Endodermal cell (in vitro differentiated cells): ENCODE results near the gene HAL. TPM values are rescaled to one million over a fixed set of nuclear protein-coding genes. Genes with fewer than 3 reads are reported as not detected.

Experiments used
- DNase-seq: peaks from one replicate; pipeline ENCODE4 v3.0.0-alpha.2; 2017
- H3K27ac ChIP-seq: 2 replicates; pipeline ENCODE4 v1.5.1; 2013; ENCODE audit warnings: mild to moderate bottlenecking, low read depth, low read length, moderate library complexity
- H3K27me3 ChIP-seq: 2 replicates; pipeline ENCODE4 v1.6.1; 2013; ENCODE audit warnings: mild to moderate bottlenecking, low read length, moderate library complexity; ENCODE audit not compliant: insufficient read depth, control insufficient read depth, poor library complexity, severe bottlenecking
- H3K36me3 ChIP-seq: 2 replicates; pipeline ENCODE4 v1.7.0; 2013; ENCODE audit warnings: mild to moderate bottlenecking, low read length, moderate library complexity; ENCODE audit not compliant: control insufficient read depth, insufficient read depth
- H3K4me1 ChIP-seq: one replicate; pipeline ENCODE4 v1.7.0; 2013; ENCODE audit warnings: low read length; ENCODE audit not compliant: control insufficient read depth, insufficient read depth
- H3K4me3 ChIP-seq: 2 replicates; pipeline ENCODE4 v1.5.1; 2013; ENCODE audit warnings: mild to moderate bottlenecking, low read length, moderate library complexity
- H3K9ac ChIP-seq: 2 replicates; pipeline ENCODE4 v1.6.1; 2013; ENCODE audit warnings: mild to moderate bottlenecking, low read length, moderate library complexity; ENCODE audit not compliant: poor library complexity, severe bottlenecking; ENCODE audit errors: extremely low read depth
- H3K9me3 ChIP-seq: 2 replicates; pipeline ENCODE4 v1.6.1; 2013; ENCODE audit warnings: mild to moderate bottlenecking, low read length, moderate library complexity; ENCODE audit not compliant: control insufficient read depth
- H3K27ac Mint-ChIP-seq: 2 replicates; pipeline ENCODE4 v1.8.0; 2020; ENCODE audit warnings: mixed read lengths
- H3K27me3 Mint-ChIP-seq: 2 replicates; pipeline ENCODE4 v1.8.0; 2021; ENCODE audit warnings: mild to moderate bottlenecking, mixed read lengths; ENCODE audit not compliant: insufficient read depth
- H3K36me3 Mint-ChIP-seq: 2 replicates; pipeline ENCODE4 v1.8.0; 2020; ENCODE audit warnings: low read depth, mixed read lengths
- H3K4me1 Mint-ChIP-seq: 2 replicates; pipeline ENCODE4 v1.8.0; 2020; ENCODE audit warnings: mixed read lengths
- H3K4me3 Mint-ChIP-seq: 2 replicates; pipeline ENCODE4 v1.8.0; 2020; ENCODE audit warnings: mild to moderate bottlenecking, moderate library complexity, mixed read lengths
- H3K9me3 Mint-ChIP-seq: 2 replicates; pipeline ENCODE4 v1.8.0; 2020; ENCODE audit warnings: mild to moderate bottlenecking, mixed read lengths
- WGBS, 2 experiments: methylation state at CpG; one replicate each; pipeline versions ENCODE4 v1.1.5 to v1.1.7; 2013; ENCODE audit warnings: missing lambda C conversion rate in 2 of 2, mixed read lengths in 1 of 2; ENCODE audit not compliant: insufficient coverage in 1 of 2, insufficient read length in 1 of 2; 5-methylcytosine and 5-hydroxymethylcytosine counted together
- total RNA-seq, 2 donors: library from RNA; stranded (reverse); fragmentation: NEBNext Ultra II Directional in 1 of 2; extraction: Animal tissue kit (Norgen Biotek cat#: 25700) in 1 of 2; gene quantifications; 2 replicates in 1 of 2; 3 replicates in 1 of 2; pipeline ENCODE4 v1.2.1, GENCODE V29; 2021
- TF ChIP-seq, protein P1 (sequence below): fragments of 200-600 bp; sonication (generic); conservative IDR thresholded peaks from 2 replicates; pipeline ENCODE4 v1.5.0; 2021; ENCODE audit warnings: antibody characterized with exemption, mild to moderate bottlenecking

The HAL gene
- total RNA-seq, 2 donors from 2014 or later, result 0.31 to 0.49 TPM

DNA sequence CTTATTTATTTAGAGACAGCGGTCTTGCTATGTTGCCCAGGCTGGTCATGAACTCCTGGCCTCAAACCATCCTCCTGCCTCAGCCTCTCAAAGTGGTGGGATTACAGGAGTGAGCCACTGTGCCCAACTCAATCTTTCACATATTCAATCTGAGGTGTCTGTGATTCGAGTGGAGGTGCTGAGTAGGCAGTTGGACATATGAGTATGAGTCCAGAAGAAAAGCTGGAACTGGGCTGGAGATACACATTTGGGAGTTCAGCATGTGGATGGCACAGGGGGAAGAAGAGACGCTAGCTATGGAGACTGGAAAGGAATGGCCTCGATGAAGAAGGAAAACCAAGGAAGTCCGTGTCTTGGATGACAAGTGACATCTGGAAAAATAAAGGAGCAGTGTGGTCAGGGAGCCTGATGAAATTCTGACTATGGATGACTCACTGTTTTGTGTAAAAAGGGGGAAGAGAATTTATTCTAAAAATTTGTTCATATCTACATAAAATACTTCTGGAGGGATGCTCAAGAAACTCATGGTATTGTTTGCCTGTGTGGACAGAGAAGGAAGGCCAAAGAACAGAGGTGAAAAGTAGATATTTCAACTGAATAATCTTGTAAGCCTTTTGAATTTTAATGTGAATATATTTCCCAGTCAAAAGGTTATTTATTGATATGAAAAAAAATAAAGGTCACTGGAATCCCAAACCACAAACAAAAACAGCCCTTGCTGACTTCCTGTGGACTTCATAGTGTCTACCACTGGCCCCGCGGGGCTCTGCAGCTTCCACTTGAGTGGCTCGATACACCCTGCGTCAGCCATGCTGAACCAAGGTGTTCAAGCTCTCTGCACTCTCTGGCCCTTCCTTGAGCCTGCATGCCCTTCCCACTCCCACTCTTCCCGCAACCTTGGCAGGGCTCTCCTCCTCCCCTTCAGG is 48.1 kb upstream of the HAL start:
- Mint-ChIP-seq H3K9me3 (no peaks in the 10 kb centered on the region), H3K4me3 (no peak overlapping the region), H3K4me1 (peaks cover 42% of the 10 kb centered on the region), H3K27me3 (peaks cover 2% of the 10 kb centered on the region), H3K36me3 (no peaks in the 10 kb centered on the region), H3K27ac (no peak overlapping the region)
- no peaks in the 10 kb centered on the region for H3K9me3 ChIP-seq
- H3K4me1 ChIP-seq, result peaks cover 10% of the 10 kb centered on the region
- no peak overlapping the region for H3K27ac ChIP-seq
- no peaks in the 10 kb centered on the region for H3K27me3 ChIP-seq
- no peak for DNase-seq
- no peak overlapping the region for H3K4me3 ChIP-seq
- TF ChIP-seq, protein P1, sequence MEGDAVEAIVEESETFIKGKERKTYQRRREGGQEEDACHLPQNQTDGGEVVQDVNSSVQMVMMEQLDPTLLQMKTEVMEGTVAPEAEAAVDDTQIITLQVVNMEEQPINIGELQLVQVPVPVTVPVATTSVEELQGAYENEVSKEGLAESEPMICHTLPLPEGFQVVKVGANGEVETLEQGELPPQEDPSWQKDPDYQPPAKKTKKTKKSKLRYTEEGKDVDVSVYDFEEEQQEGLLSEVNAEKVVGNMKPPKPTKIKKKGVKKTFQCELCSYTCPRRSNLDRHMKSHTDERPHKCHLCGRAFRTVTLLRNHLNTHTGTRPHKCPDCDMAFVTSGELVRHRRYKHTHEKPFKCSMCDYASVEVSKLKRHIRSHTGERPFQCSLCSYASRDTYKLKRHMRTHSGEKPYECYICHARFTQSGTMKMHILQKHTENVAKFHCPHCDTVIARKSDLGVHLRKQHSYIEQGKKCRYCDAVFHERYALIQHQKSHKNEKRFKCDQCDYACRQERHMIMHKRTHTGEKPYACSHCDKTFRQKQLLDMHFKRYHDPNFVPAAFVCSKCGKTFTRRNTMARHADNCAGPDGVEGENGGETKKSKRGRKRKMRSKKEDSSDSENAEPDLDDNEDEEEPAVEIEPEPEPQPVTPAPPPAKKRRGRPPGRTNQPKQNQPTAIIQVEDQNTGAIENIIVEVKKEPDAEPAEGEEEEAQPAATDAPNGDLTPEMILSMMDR, result no peak
- no peak overlapping the region for H3K9ac ChIP-seq
- WGBS, 2 experiments, result 84% methylated on average over 7 to 10 of the region's 10 CpGs
- no peaks in the 10 kb centered on the region for H3K36me3 ChIP-seq

DNA sequence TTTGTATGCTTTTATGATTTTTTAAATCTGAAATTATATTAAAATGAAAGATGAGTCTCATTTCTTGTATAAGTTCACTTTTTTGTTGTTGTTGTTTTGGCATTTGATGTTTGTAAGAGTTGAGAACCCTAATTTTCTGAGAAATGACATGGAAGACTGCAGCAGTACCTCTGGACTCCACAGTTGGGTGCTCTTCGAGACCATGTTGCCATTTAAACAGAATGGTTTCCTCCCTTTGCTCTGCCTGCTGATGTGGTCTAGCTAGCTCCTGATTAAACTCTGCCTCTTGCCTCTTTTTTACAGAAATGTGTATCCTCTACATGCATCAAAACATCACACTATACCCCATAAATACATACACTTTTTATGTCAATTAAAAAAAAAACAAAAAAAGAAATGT is 45.0 kb upstream of the HAL start:
- no peak overlapping the region for H3K4me3 ChIP-seq
- DNase-seq, result no peak
- no peak overlapping the region for H3K27ac Mint-ChIP-seq
- no peaks in the 10 kb centered on the region for H3K4me1 ChIP-seq
- H3K4me3 Mint-ChIP-seq, result no peak overlapping the region
- no peaks in the 10 kb centered on the region for H3K27me3 ChIP-seq
- WGBS, 2 experiments, result 91 to 100% methylated on average over 1 of the region's 1 CpG
- no peaks in the 10 kb centered on the region for H3K9me3 ChIP-seq
- H3K36me3 Mint-ChIP-seq, result no peaks in the 10 kb centered on the region
- H3K4me1 Mint-ChIP-seq, result peaks cover 19% of the 10 kb centered on the region
- H3K27ac ChIP-seq, result no peak overlapping the region
- TF ChIP-seq, protein P1, result peak; percentile 34
- H3K27me3 Mint-ChIP-seq, result peaks cover 2% of the 10 kb centered on the region
- no peak overlapping the region for H3K9ac ChIP-seq
- no peaks in the 10 kb centered on the region for H3K9me3 Mint-ChIP-seq
- H3K36me3 ChIP-seq, result no peaks in the 10 kb centered on the region

DNA sequence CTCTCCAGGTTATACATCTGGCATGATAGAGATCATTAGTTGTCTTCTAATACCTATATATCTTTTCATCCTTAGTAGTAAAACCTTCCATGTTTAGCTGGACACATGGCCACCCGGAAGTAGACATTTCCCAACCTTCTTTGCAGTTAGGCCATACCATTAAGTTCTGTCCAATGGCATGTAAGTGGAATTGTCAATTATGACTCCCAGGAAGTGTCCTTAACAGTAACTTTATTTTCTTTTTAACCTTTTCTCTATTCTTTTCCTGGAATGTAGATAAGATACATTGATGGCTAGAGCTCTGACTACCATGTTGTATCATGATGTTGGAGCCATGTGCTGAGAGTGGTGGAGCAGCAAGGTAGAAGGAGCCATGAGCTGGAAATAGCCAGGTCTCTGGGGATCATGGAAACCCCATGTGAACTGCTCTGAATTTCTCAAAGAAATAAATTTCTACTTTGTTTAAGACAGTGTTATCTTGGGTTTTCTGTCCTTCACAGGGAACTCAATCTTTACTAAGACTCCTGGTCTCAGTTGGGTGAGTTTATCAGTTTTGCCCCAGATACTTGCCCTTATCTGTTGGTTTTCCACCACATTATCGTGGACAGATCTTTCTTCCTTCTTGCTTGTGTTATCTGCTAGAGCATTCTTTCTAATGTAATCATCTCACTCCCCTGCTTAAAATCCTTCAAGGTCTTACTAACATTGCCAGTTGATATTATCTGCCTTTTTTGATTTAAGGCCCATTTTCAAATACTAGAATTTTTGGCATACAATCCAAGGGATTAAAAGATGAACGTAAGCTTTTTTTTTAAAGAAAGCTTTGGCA is 44.4 kb upstream of the HAL start:
- H3K27me3 Mint-ChIP-seq, result peaks cover 2% of the 10 kb centered on the region
- no peaks in the 10 kb centered on the region for H3K36me3 Mint-ChIP-seq
- peaks cover 17% of the 10 kb centered on the region for H3K4me1 Mint-ChIP-seq
- Histone ChIP-seq H3K27ac (no peak overlapping the region), H3K9ac (no peak overlapping the region), H3K9me3 (no peaks in the 10 kb centered on the region), H3K27me3 (no peaks in the 10 kb centered on the region), H3K4me1 (no peaks in the 10 kb centered on the region), H3K4me3 (peak overlapping the region; percentile 12), H3K36me3 (no peaks in the 10 kb centered on the region)
- no peak for DNase-seq
- WGBS, 2 experiments, result 74 to 90% methylated on average over 2 of the region's 3 CpGs
- no peaks in the 10 kb centered on the region for H3K9me3 Mint-ChIP-seq
- TF ChIP-seq, protein P1, result no peak
- H3K27ac Mint-ChIP-seq, result no peak overlapping the region
- no peak overlapping the region for H3K4me3 Mint-ChIP-seq
